Stomach smooth muscle (tissue), 2 donors: ENCODE data around the gene RRP9.
"Not testable (repeated sequence)": the region's sequence is repeated elsewhere in the genome, so short reads cannot be mapped to it uniquely, and the experiment has no call there.

ENCODE experiments used
- H3K27ac ChIP-seq: one replicate; pipeline ENCODE4 v1.7.0; 2013; ENCODE audit warnings: mild to moderate bottlenecking, low read length, inconsistent platforms
- H3K27me3 ChIP-seq, 2 donors: one replicate each; pipeline ENCODE4 v1.7.0; 2013; ENCODE audit warnings: low read length in 2 of 2; ENCODE audit not compliant: insufficient read depth in 2 of 2, control insufficient read depth in 1 of 2
- H3K36me3 ChIP-seq, 2 donors: one replicate each; pipeline ENCODE4 v1.7.0; 2013; ENCODE audit warnings: low read length in 2 of 2; ENCODE audit not compliant: control insufficient read depth in 2 of 2, insufficient read depth in 2 of 2
- H3K4me1 ChIP-seq: one replicate; pipeline ENCODE4 v1.7.0; 2013; ENCODE audit warnings: low read length; ENCODE audit not compliant: control insufficient read depth, insufficient read depth
- H3K4me3 ChIP-seq, 2 donors: one replicate each; pipeline ENCODE4 v1.7.0; 2013; ENCODE audit warnings: low read length in 2 of 2
- H3K9ac ChIP-seq, 2 donors: one replicate each; pipeline ENCODE4 v1.7.0; 2013; ENCODE audit warnings: low read length in 2 of 2, mild to moderate bottlenecking in 1 of 2
- H3K9me3 ChIP-seq, 2 donors: one replicate each; pipeline ENCODE4 v1.7.0; 2013; ENCODE audit warnings: low read length in 2 of 2; ENCODE audit not compliant: control insufficient read depth in 2 of 2
- donor health status: healthy.
- donor health status: Pancreatic carcinoma.

The RRP9 gene

DNA sequence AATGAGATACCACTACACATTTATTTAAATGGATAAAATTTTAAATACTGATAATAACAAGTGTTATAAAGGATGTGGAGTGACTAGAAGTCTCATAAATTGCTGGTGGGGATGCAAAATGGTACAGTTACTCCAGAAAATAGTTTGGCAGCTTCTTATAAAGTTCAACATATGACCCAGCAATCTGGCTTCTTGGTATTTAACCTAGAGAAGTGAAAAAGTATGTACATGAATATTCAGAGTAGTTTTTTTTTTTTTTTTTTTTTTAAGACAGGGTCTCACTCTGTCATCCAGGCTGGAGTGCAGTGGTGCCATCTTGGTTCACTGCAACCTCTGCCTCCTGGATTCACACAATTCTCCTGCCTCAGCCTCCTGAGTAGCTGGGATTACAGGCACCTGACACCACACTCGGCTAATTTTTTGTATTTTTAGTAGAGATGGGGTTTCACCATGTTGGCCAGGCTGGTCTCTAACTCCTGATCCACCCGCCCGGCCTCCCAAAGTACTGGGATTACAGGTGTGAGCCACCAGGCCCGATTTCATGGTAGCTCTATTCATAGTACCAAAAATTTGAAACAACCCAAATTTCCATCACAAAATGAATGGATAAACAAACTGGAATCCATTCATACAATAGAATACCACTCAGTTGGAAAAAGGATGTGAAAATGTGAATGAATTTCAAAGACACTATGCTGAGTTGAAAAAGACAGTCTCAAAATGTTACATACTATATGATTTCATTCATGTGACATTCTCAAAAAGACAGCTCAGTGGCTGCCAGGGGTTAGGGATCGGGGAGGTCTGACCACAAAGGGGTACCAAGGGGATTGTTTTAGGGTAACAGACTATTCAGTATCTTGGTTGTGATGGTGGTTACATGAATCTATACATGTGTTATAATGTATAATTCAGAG lies 14.4 kb downstream of the RRP9 start:
- H3K27ac ChIP-seq, result no peak overlapping the region
- no peaks in the 10 kb centered on the region for H3K4me1 ChIP-seq
- H3K4me3 ChIP-seq, result no peak overlapping the region
- no peak overlapping the region for H3K9ac ChIP-seq
- H3K36me3 ChIP-seq, result no peaks in the 10 kb centered on the region
- H3K27me3 ChIP-seq, result no peaks in the 10 kb centered on the region
- no peaks in the 10 kb centered on the region for H3K9me3 ChIP-seq

DNA sequence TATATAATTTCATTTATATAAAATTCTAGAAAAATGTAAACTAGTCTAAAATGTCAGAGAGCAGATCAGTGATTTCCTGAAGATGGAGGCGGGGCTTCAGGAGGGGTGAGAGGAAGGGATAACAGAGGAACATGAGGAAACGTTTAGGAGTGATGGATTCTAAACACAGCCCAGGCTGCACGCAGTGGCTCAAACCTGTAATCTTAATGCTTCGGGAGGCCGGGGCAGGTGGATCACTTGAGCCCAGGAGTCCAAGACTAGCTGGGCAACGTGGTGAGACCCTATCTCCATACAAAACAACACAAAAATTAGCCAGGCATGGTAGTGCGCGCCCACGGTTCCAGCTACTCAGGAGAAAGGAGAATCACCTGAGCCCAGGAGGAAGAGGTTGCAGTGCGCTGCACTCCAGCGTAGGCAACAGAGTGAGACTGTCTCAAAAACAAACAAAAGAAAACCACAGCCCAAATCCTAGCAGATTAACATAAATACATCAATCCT lies 20.6 kb downstream of the RRP9 start:
- Histone ChIP-seq H3K4me1 (no peaks in the 10 kb centered on the region), H3K27me3 (peaks cover 0 to 2% of the 10 kb centered on the region in 2 donors), H3K9me3 (no peaks in the 10 kb centered on the region), H3K27ac (no peak overlapping the region), H3K9ac (no peak overlapping the region), H3K36me3 (no peaks in the 10 kb centered on the region), H3K4me3 (no peak overlapping the region)

DNA sequence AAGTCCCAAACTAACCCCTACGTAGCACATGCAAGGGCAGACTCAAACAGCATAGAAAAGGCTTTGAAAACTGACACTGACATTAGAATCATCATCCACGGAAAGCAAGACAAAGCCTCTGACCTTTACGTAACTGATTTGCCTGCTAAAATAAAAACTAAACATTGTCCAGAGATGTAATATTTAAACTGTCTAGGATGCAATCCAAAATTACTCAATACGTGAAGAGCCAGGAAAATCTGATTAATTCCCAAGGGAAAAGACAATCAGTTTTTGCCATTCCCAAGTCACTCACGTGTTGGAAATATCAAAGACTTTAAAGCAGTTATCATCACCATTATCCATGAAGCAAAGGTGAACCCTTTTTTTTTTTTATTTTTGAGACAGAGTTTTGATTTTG lies 25.3 kb downstream of the RRP9 start:
- no peaks in the 10 kb centered on the region for H3K9me3 ChIP-seq
- H3K27ac ChIP-seq, result no peak overlapping the region
- H3K36me3 ChIP-seq, result no peaks in the 10 kb centered on the region
- peaks cover 0 to 4% of the 10 kb centered on the region in 2 donors for H3K27me3 ChIP-seq
- no peak overlapping the region for H3K4me3 ChIP-seq
- no peak overlapping the region for H3K9ac ChIP-seq
- no peaks in the 10 kb centered on the region for H3K4me1 ChIP-seq

DNA sequence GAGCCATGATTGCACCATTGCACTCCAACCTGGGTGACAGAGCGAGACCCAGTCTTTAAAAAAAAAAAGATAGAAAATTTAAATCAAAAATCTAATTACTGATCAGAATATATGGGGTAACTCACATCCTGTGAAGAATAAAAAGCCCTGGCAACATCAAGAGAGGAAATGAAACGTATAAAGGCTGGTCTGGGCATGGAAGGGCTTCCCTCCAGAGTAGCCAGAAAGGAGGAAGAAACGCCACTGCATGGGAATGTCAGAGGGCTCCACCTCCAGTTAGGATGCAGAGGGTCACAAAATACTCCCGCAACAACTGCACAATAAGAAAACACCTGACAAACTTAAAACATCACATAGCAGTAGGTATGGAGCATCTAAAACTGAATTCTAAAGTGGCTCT lies 33.7 kb downstream of the RRP9 start:
- Histone ChIP-seq H3K4me1 (no peaks in the 10 kb centered on the region), H3K9ac (no peak overlapping the region), H3K36me3 (no peaks in the 10 kb centered on the region), H3K27me3 (peaks cover 0 to 2% of the 10 kb centered on the region in 2 donors), H3K4me3 (no peak overlapping the region), H3K9me3 (no peaks in the 10 kb centered on the region), H3K27ac (no peak overlapping the region)

DNA sequence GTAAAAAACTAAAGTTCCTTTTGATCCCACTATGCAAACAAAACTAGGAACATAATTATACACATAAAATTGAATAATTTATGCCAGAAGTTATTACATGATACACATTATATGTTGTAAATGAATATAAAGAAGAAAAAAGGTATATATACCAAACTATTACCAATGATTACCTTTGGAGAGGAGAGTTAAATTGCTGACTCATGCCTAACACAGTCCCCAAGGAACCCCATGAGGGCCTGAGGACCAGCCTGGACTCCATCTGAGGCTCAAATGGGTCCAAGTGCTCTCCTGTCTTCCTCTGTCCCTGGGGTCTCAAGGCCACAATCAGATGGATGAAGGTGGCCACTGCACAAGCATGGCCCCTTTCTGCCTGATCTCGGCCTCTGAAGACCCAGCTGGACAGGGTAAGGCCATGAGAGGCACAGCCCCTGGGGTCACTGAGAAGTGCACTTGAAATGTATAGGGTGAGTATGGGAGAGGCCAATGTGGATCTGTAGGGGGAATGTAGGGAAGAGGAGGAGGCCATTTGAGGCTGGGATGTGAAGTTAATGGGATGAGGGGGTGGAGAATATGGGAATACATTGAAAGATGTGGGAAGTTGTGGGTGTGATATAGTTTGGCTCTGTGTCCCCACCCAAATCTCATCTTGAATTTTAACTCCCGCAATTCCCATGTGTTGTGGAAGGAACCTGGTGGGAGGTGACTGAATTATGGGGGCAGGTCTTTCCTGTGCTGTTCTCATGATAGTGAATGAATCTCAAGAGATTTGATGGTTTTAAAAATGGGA lies 37.5 kb downstream of the RRP9 start:
- Histone ChIP-seq H3K36me3 (no peaks in the 10 kb centered on the region), H3K9me3 (no peaks in the 10 kb centered on the region), H3K4me1 (no peaks in the 10 kb centered on the region), H3K4me3 (no peak overlapping the region), H3K9ac (no peak overlapping the region), H3K27ac (no peak overlapping the region), H3K27me3 (peaks cover 0 to 4% of the 10 kb centered on the region in 2 donors)

DNA sequence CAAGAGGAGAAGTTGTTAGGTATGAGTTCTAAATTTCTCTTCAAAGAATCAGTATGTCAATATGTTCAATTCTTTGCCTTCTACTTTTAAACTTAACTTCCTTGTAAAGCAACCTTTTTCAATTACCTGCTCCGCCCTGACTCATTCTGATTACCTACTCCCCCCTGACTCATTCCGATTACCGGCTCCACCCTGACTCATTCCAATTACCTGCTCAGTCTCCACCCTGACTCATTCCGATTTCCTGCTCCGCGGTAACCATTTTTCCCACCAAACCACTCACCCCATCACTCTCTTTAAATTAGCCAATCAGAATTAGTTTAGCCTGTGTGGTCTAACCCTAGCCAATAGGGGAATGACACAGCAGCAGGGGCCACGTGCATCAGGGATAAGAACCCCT lies 39.3 kb downstream of the RRP9 start:
- H3K27ac ChIP-seq, H3K9me3 ChIP-seq, H3K27me3 ChIP-seq, H3K4me1 ChIP-seq, H3K4me3 ChIP-seq, H3K9ac ChIP-seq, H3K36me3 ChIP-seq: not testable (repeated sequence)

DNA sequence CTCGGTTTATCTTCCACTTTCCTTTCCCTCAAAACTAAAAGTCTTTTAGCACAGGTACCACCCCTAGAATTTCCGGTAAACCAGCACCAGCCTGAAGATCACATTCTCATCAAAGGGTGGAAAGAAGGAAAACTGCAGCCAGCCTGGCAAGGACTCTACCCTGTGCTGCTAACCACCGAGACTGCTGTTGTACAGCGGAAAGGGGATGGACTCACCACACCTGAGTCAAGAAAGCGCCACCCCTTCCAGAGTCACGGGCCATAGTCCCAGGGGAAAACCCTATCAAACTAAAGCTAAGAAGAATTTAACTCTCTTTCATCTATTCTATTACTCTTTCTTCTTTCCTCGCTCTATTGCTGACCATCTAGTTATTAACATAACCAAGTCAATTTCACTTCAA lies 41.7 kb downstream of the RRP9 start:
- not testable (repeated sequence) for H3K4me1 ChIP-seq, H3K9me3 ChIP-seq, H3K9ac ChIP-seq, H3K27me3 ChIP-seq, H3K36me3 ChIP-seq, H3K27ac ChIP-seq, H3K4me3 ChIP-seq

DNA sequence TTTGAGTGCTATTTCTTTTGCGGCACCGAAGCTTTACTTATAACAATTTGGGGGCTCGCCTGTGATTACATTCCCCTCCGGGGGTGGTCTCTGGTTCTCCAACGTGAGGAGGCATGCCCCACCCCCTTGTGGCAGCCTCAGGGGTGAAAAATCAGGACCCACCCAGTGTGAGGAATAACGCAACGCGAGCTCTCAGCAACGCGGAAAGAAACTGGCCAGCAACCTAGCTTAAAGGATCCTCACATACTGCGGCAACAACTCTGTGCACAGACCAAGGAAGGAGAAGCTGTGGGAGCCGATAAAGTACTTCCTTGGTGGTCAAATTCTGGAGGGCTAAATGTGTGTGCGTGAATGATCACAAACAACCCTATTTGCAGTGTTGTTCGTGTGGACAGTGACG lies 44.3 kb downstream of the RRP9 start:
- Histone ChIP-seq H3K9me3 (no peaks in the 10 kb centered on the region), H3K4me1 (no peaks in the 10 kb centered on the region), H3K27me3 (peaks cover 5 to 6% of the 10 kb centered on the region in 2 donors), H3K27ac (no peak overlapping the region), H3K9ac (no peak overlapping the region), H3K36me3 (no peaks in the 10 kb centered on the region), H3K4me3 (no peak overlapping the region)

DNA sequence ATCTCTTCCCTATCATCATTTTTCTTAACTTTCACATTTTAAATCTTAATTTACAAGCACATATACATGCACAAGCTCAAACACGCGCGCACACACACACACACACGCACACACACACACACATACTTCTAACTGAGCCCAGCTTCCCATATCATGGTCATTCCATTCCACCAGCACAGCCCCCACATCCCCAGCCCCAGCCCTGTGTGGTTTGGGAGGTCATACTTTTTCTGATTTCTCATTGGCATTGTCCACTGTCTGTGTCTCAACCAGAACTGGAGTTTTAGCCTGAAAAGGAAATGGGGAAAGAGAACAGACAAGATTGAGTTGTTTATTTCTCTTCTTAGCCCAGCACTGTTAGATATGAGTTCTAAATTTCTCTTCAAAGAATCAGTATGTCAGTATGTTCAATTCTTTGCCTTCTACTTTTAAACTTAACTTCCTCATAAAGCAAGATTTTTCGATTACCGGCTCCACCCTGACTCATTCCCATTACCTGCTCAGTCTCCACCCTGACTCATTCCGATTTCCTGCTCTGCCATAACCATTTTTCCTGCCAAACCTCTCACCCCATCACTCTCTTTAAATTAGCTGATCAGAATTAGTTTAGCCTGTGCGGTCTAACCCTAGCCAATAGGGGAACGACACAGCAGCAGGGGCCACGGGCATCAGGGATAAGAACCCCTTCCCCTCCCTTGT lies 44.9 kb downstream of the RRP9 start:
- H3K27me3 ChIP-seq, result peaks cover 6 to 7% of the 10 kb centered on the region in 2 donors
- H3K4me3 ChIP-seq, result no peak overlapping the region
- H3K4me1 ChIP-seq, result no peaks in the 10 kb centered on the region
- no peak overlapping the region for H3K9ac ChIP-seq
- no peaks in the 10 kb centered on the region for H3K36me3 ChIP-seq
- H3K27ac ChIP-seq, result no peak overlapping the region
- no peaks in the 10 kb centered on the region for H3K9me3 ChIP-seq

DNA sequence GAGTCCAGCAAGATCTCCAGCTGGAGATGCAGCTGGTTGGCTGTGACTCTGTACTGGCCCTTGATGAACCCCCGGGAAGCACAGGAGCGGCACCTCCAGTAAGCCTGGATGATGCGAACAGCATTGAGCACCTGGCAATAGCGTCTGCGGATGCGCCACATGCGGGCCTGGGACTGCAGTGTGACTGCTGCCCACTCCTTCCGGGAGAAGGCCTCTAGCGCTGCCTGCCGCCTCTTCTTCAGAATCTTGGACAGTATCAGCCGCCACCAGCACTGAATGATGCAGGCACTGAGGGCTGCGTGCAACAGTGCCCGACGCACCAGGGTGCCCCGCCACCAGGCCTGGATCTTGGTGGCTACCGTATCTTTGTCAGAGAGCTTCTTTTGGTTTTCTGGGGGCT lies 46.8 kb downstream of the RRP9 start:
- no peak overlapping the region for H3K27ac ChIP-seq
- H3K9me3 ChIP-seq, result no peaks in the 10 kb centered on the region
- no peak overlapping the region for H3K4me3 ChIP-seq
- no peaks in the 10 kb centered on the region for H3K36me3 ChIP-seq
- peaks cover 6 to 7% of the 10 kb centered on the region in 2 donors for H3K27me3 ChIP-seq
- H3K9ac ChIP-seq, result no peak overlapping the region
- no peaks in the 10 kb centered on the region for H3K4me1 ChIP-seq
